CD4-positive, alpha-beta memory T cell (primary cell): ENCODE measurements around the gene ST3GAL4. TPM values are rescaled to one million over a fixed set of nuclear protein-coding genes. Genes with fewer than 3 reads are reported as not detected.

ENCODE experiments used
- CTCF ChIA-PET: fragments of 350-600 bp; sonication (Branson Sonifier 250); formaldehyde crosslinking; loops from one replicate; lab custom pipeline; 2021; ENCODE audit warnings: inconsistent platforms; ENCODE audit not compliant: partially characterized antibody; lab: Charles Lee
- POLR2A ChIA-PET: fragments of 350-600 bp; sonication (Branson Sonifier 250); formaldehyde crosslinking; loops from one replicate; lab custom pipeline; 2021; ENCODE audit not compliant: partially characterized antibody; lab: Charles Lee
- DNase-seq, 5 donors: peaks; one replicate each; pipeline versions ENCODE4 v3.0.0 to v3.0.0-alpha.2; 2020 to 2022; ENCODE audit warnings: mixed read lengths in 1 of 5
- H3K27ac ChIP-seq: one replicate; pipeline ENCODE4 v1.7.0; 2013; ENCODE audit warnings: low read depth, low read length
- H3K27me3 ChIP-seq: 2 replicates; pipeline ENCODE4 v1.7.0; 2013; ENCODE audit warnings: mild to moderate bottlenecking, low read length, moderate library complexity; ENCODE audit not compliant: insufficient read depth
- H3K36me3 ChIP-seq: 2 replicates; pipeline ENCODE4 v1.7.0; 2013; ENCODE audit warnings: mild to moderate bottlenecking, low read length, moderate library complexity; ENCODE audit not compliant: insufficient read depth
- H3K4me1 ChIP-seq: 2 replicates; pipeline ENCODE4 v1.7.0; 2013; ENCODE audit warnings: mild to moderate bottlenecking, low read length, moderate library complexity; ENCODE audit not compliant: insufficient read depth
- H3K4me3 ChIP-seq, 2 donors: one replicate each; pipeline ENCODE4 v1.7.0; 2013; ENCODE audit warnings: low read length in 2 of 2, mild to moderate bottlenecking in 1 of 2
- H3K9me3 ChIP-seq, 2 donors: one replicate each; pipeline ENCODE4 v1.7.0; 2013; ENCODE audit warnings: low read length in 2 of 2, control low read depth in 1 of 2; ENCODE audit not compliant: control insufficient read depth in 1 of 2
- H3K27ac Mint-ChIP-seq, 7 donors: one replicate each; pipeline ENCODE4 v1.8.0; 2020 to 2021; ENCODE audit warnings: mixed read lengths in 7 of 7, mild to moderate bottlenecking in 6 of 7, inconsistent platforms in 3 of 7, moderate library complexity in 3 of 7
- H3K27me3 Mint-ChIP-seq, 2 donors: one replicate each; pipeline ENCODE4 v1.8.0; 2020 to 2021; ENCODE audit warnings: mixed read lengths in 2 of 2
- H3K36me3 Mint-ChIP-seq, 2 donors: one replicate each; pipeline ENCODE4 v1.8.0; 2020 to 2021; ENCODE audit warnings: mixed read lengths in 2 of 2, inconsistent platforms in 1 of 2, mild to moderate bottlenecking in 1 of 2
- H3K4me1 Mint-ChIP-seq, 4 donors: one replicate each; pipeline ENCODE4 v1.8.0; 2020 to 2021; ENCODE audit warnings: mixed read lengths in 4 of 4, mild to moderate bottlenecking in 1 of 4
- H3K4me3 Mint-ChIP-seq, 8 donors: one replicate each; pipeline ENCODE4 v1.8.0; 2020 to 2021; ENCODE audit warnings: mixed read lengths in 8 of 8, mild to moderate bottlenecking in 7 of 8, moderate library complexity in 6 of 8, inconsistent platforms in 3 of 8
- H3K9me3 Mint-ChIP-seq, 8 donors: one replicate each; pipeline ENCODE4 v1.8.0; 2020 to 2021; ENCODE audit warnings: mixed read lengths in 8 of 8, mild to moderate bottlenecking in 5 of 8, inconsistent platforms in 3 of 8, moderate library complexity in 1 of 8
- intact Hi-C: fragments of 100-400 bp; cut with micrococcal nuclease; formaldehyde crosslinking; loops from one replicate; pipeline ENCODE4 v1.15.1; 2023
- polyA plus RNA-seq, 2 donors: library from polyadenylated mRNA; unstranded; fragments of 300-500 nt; fragmentation: Illumina TruSeq; gene quantifications; one replicate each; pipeline ENCODE4 v1.2.3, GENCODE V29; 2021
- total RNA-seq, 2 experiments: library from RNA; stranded (reverse); gene quantifications; one replicate each; pipeline ENCODE4 v1.2.3, GENCODE V29; 2021

Gene ST3GAL4
- total and polyA plus RNA-seq, 4 experiments from 2014 or later, result 2.6 to 5.9 (median 3.6) TPM

- no peaks in the 10 kb centered on the region for H3K4me1 Mint-ChIP-seq
- ChIA-PET CTCF (no interaction called here), POLR2A (interaction anchor here (0.8 kb wide), 1 partner anchor 65 kb away, joined by 3 read pairs; no protein-coding TSS in a partner anchor)
- no peaks in the 10 kb centered on the region for H3K4me1 ChIP-seq
- intact Hi-C loops, result no loop called here
- H3K27ac Mint-ChIP-seq, result no peak overlapping the region
- no peaks in the 10 kb centered on the region for H3K27me3 Mint-ChIP-seq
- no peak overlapping the region for H3K4me3 Mint-ChIP-seq
- H3K36me3 ChIP-seq, result no peaks in the 10 kb centered on the region
- H3K4me3 ChIP-seq, result no peak overlapping the region
- H3K27me3 ChIP-seq, result no peaks in the 10 kb centered on the region
- no peak overlapping the region for H3K27ac ChIP-seq
- no peaks in the 10 kb centered on the region for H3K9me3 ChIP-seq
- DNase-seq, result no peak
- peaks cover 3% of the 10 kb centered on the region in 2 donors for H3K36me3 Mint-ChIP-seq
- H3K9me3 Mint-ChIP-seq, result peaks cover 0 to 2% (median 0%) of the 10 kb centered on the region in 8 donors
Observed at GRCh38 chr11:126403022-126403581, 47.6 kb downstream of the ST3GAL4 start.

DNA sequence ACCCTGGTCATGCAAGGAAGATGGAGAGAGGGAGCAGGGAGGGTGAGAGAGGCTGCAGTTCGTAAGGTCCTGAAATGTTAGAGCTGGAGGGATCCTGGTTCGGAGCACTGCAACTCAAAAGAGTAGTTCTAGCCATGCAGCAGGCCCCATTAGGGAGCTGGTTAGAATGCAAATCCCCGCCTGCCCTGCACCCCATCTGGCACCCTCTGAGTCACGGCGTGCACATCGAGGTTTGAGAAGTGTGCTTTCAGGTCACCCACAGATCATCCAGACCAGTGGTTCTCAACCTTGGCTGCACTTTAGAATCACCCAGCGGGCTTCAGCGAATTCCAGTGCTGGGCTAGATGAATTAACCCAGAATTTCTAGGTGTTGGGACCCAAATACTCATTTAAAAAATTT is 48.2 kb downstream of the ST3GAL4 start:
- Mint-ChIP-seq H3K27me3 (no peaks in the 10 kb centered on the region), H3K4me3 (no peak overlapping the region), H3K4me1 (no peaks in the 10 kb centered on the region), H3K36me3 (peaks cover 3% of the 10 kb centered on the region in 2 donors), H3K27ac (no peak overlapping the region), H3K9me3 (peaks cover 0 to 2% (median 0%) of the 10 kb centered on the region in 8 donors)
- ChIA-PET POLR2A (no interaction called here), CTCF (no interaction called here)
- Histone ChIP-seq H3K4me1 (no peaks in the 10 kb centered on the region), H3K27ac (no peak overlapping the region), H3K36me3 (no peaks in the 10 kb centered on the region), H3K4me3 (no peak overlapping the region), H3K27me3 (no peaks in the 10 kb centered on the region), H3K9me3 (no peaks in the 10 kb centered on the region)
- DNase-seq, result no peak
- intact Hi-C loops, result no loop called here

- Mint-ChIP-seq H3K27me3 (no peaks in the 10 kb centered on the region), H3K9me3 (peaks cover 0 to 2% (median 0%) of the 10 kb centered on the region in 8 donors), H3K27ac (peak overlapping the region in 1 of 7 donors; percentile 29), H3K4me1 (no peaks in the 10 kb centered on the region), H3K36me3 (peaks cover 6 to 8% of the 10 kb centered on the region in 2 donors), H3K4me3 (no peak overlapping the region)
- Histone ChIP-seq H3K27ac (no peak overlapping the region), H3K4me1 (no peaks in the 10 kb centered on the region), H3K9me3 (no peaks in the 10 kb centered on the region), H3K4me3 (no peak overlapping the region), H3K36me3 (no peaks in the 10 kb centered on the region), H3K27me3 (no peaks in the 10 kb centered on the region)
- POLR2A ChIA-PET, result no interaction called here
- CTCF ChIA-PET, result no interaction called here
- intact Hi-C loops, result no loop called here
- no peak for DNase-seq
Observed at GRCh38 chr11:126404367-126404766, 48.9 kb downstream of the ST3GAL4 start.

GRCh38 chr11:126405374-126405773 is 49.9 kb downstream of the ST3GAL4 start:
- intact Hi-C loops, result no loop called here
- H3K27ac Mint-ChIP-seq, result no peak overlapping the region
- H3K27ac ChIP-seq, result no peak overlapping the region
- H3K4me1 Mint-ChIP-seq, result peaks cover 0 to 2% (median 0%) of the 10 kb centered on the region in 4 donors
- peaks cover 6 to 10% of the 10 kb centered on the region in 2 donors for H3K36me3 Mint-ChIP-seq
- no peaks in the 10 kb centered on the region for H3K9me3 Mint-ChIP-seq
- no peaks in the 10 kb centered on the region for H3K9me3 ChIP-seq
- no peaks in the 10 kb centered on the region for H3K27me3 ChIP-seq
- CTCF ChIA-PET, result no interaction called here
- no peak for DNase-seq
- H3K27me3 Mint-ChIP-seq, result no peaks in the 10 kb centered on the region
- H3K4me3 Mint-ChIP-seq, result no peak overlapping the region
- H3K4me1 ChIP-seq, result no peaks in the 10 kb centered on the region
- H3K4me3 ChIP-seq, result no peak overlapping the region
- no peaks in the 10 kb centered on the region for H3K36me3 ChIP-seq
- POLR2A ChIA-PET, result no interaction called here

- CTCF ChIA-PET, result no interaction called here
- H3K4me1 ChIP-seq, result no peaks in the 10 kb centered on the region
- no peaks in the 10 kb centered on the region for H3K36me3 ChIP-seq
- POLR2A ChIA-PET, result no interaction called here
- Mint-ChIP-seq H3K36me3 (peaks cover 10 to 14% of the 10 kb centered on the region in 2 donors), H3K27me3 (no peaks in the 10 kb centered on the region), H3K4me1 (peaks cover 0 to 2% (median 0%) of the 10 kb centered on the region in 4 donors), H3K9me3 (no peaks in the 10 kb centered on the region), H3K27ac (no peak overlapping the region), H3K4me3 (no peak overlapping the region)
- no peak overlapping the region for H3K27ac ChIP-seq
- H3K4me3 ChIP-seq, result no peak overlapping the region
- no peaks in the 10 kb centered on the region for H3K9me3 ChIP-seq
- intact Hi-C loops, result no loop called here
- no peaks in the 10 kb centered on the region for H3K27me3 ChIP-seq
- DNase-seq, result no peak
Observed at GRCh38 chr11:126405906-126406305, 50.4 kb downstream of the ST3GAL4 start.

DNA sequence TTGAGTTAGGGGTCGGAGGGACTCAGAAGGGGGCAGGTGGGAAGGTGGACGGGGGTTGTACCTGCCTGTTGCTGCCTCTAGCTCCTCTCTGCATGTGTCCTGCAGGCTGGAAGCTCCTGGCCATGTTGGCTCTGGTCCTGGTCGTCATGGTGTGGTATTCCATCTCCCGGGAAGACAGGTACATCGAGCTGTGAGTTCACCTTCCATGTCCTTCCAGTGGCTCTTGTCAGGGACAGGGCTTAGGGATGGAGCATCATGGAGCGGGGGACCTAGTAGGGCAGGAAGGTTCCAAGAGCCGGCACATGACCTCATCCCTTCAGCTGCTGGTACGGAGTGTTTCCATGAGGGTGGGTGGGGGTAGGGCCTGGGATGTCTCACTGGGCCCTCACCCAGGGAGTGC is 50.9 kb downstream of the ST3GAL4 start:
- ChIA-PET POLR2A (no interaction called here), CTCF (no interaction called here)
- peaks cover 10 to 14% of the 10 kb centered on the region in 2 donors for H3K36me3 Mint-ChIP-seq
- H3K9me3 Mint-ChIP-seq, result no peaks in the 10 kb centered on the region
- no peaks in the 10 kb centered on the region for H3K27me3 Mint-ChIP-seq
- H3K27ac Mint-ChIP-seq, result no peak overlapping the region
- Histone ChIP-seq H3K9me3 (no peaks in the 10 kb centered on the region), H3K27ac (no peak overlapping the region), H3K27me3 (no peaks in the 10 kb centered on the region), H3K4me3 (no peak overlapping the region), H3K4me1 (no peaks in the 10 kb centered on the region), H3K36me3 (no peaks in the 10 kb centered on the region)
- intact Hi-C loops, result no loop called here
- peaks cover 0 to 2% (median 0%) of the 10 kb centered on the region in 4 donors for H3K4me1 Mint-ChIP-seq
- no peak for DNase-seq
- no peak overlapping the region for H3K4me3 Mint-ChIP-seq

- CTCF ChIA-PET, result no interaction called here
- H3K36me3 Mint-ChIP-seq, result peaks cover 10 to 18% of the 10 kb centered on the region in 2 donors
- POLR2A ChIA-PET, result no interaction called here
- H3K4me1 ChIP-seq, result no peaks in the 10 kb centered on the region
- no peaks in the 10 kb centered on the region for H3K27me3 Mint-ChIP-seq
- no peak for DNase-seq
- H3K27ac Mint-ChIP-seq, result peak overlapping the region in 1 of 7 donors; percentile 68
- peaks cover 0 to 2% (median 0%) of the 10 kb centered on the region in 4 donors for H3K4me1 Mint-ChIP-seq
- intact Hi-C loops, result no loop called here
- no peaks in the 10 kb centered on the region for H3K9me3 Mint-ChIP-seq
- H3K27ac ChIP-seq, result no peak overlapping the region
- H3K27me3 ChIP-seq, result no peaks in the 10 kb centered on the region
- H3K4me3 Mint-ChIP-seq, result no peak overlapping the region
- no peak overlapping the region for H3K4me3 ChIP-seq
- H3K36me3 ChIP-seq, result no peaks in the 10 kb centered on the region
- H3K9me3 ChIP-seq, result no peaks in the 10 kb centered on the region
Observed at GRCh38 chr11:126407101-126407521, 51.6 kb downstream of the ST3GAL4 start.
